ENCODE results near the gene NTM.

- TF ChIP-seq MAX (CRISPR knock-in tag; IDR thresholded peaks at IDR 0.05) (no peak), PREB (CRISPR knock-in tag; IDR thresholded peaks at IDR 0.05; ENCODE audit: borderline replicate concordance) (no peak), HMGXB4 (CRISPR knock-in tag; IDR thresholded peaks at IDR 0.05) (no peak), ETV6 (CRISPR knock-in tag; IDR thresholded peaks at IDR 0.05) (no peak), PRRX2 (CRISPR knock-in tag; IDR thresholded peaks at IDR 0.05) (no peak), CTCF (IDR thresholded peaks at IDR 0.05) (peak; percentile 87), ZNF532 (CRISPR knock-in tag; IDR thresholded peaks at IDR 0.05; ENCODE audit: borderline replicate concordance) (no peak), NR3C1 (CRISPR knock-in tag; conservative IDR thresholded peaks at IDR 0.05; ENCODE audit: low read depth) (no peak), ZSCAN18 (CRISPR knock-in tag; IDR thresholded peaks at IDR 0.05) (no peak), ZNF232 (CRISPR knock-in tag; IDR thresholded peaks at IDR 0.05) (no peak), IRF2 (CRISPR knock-in tag; IDR thresholded peaks at IDR 0.05; ENCODE audit: borderline replicate concordance, low read depth) (no peak), JUN (CRISPR knock-in tag; IDR thresholded peaks at IDR 0.05) (no peak), NFE2L1 (CRISPR knock-in tag; IDR thresholded peaks at IDR 0.05) (no peak)
- TF ChIP-seq, protein P1, sequence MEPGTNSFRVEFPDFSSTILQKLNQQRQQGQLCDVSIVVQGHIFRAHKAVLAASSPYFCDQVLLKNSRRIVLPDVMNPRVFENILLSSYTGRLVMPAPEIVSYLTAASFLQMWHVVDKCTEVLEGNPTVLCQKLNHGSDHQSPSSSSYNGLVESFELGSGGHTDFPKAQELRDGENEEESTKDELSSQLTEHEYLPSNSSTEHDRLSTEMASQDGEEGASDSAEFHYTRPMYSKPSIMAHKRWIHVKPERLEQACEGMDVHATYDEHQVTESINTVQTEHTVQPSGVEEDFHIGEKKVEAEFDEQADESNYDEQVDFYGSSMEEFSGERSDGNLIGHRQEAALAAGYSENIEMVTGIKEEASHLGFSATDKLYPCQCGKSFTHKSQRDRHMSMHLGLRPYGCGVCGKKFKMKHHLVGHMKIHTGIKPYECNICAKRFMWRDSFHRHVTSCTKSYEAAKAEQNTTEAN (CRISPR knock-in tag; IDR thresholded peaks at IDR 0.05): no peak
Observed at GRCh38 chr11:132099692-132100091, 729.3 kb downstream of the NTM start.
